Mucosa of descending colon (tissue), 3 donors: ENCODE measurements around the gene EDDM13. TPM values are rescaled to one million over a fixed set of nuclear protein-coding genes. Genes with fewer than 3 reads are reported as not detected.

Source experiments
- ATAC-seq: fragments of 200-7000 bp; cut with Tn5 transposase; one replicate; pipeline ENCODE4 v1.9.1; 2020; ENCODE audit warnings: mild to moderate bottlenecking, moderate library complexity
- DNase-seq, 3 donors: peaks; one replicate each; pipeline ENCODE4 v3.0.0-alpha.2; 2020
- H3K36me3 ChIP-seq: fragments of 200-600 bp; one replicate; pipeline ENCODE4 v1.8.0; 2021; ENCODE audit warnings: low read depth, mild to moderate bottlenecking
- H3K4me1 ChIP-seq: fragments of 200-600 bp; one replicate; pipeline ENCODE4 v1.8.0; 2021; ENCODE audit warnings: low read depth, mild to moderate bottlenecking
- H3K4me3 ChIP-seq: fragments of 200-600 bp; one replicate; pipeline ENCODE4 v1.8.0; 2021; ENCODE audit warnings: mild to moderate bottlenecking
- H3K9me3 ChIP-seq: fragments of 200-600 bp; one replicate; pipeline ENCODE4 v1.8.0; 2021; ENCODE audit warnings: mild to moderate bottlenecking
- intact Hi-C, 2 donors: fragments of 100-400 bp; cut with DNase I in 1 of 2; cut with micrococcal nuclease in 1 of 2; formaldehyde crosslinking; loops; one replicate each; pipeline versions ENCODE4 v1.11.0 to v1.11.1; 2022; cut with DNase I, micrococcal nuclease
- total RNA-seq, 3 donors: library from RNA; stranded (reverse); fragmentation: NEBNext Ultra II Directional in 2 of 3; extraction: Animal tissue kit (Norgen Biotek cat#: 25700) in 2 of 3; gene quantifications; one replicate each; pipeline versions ENCODE4 v1.2.1 to v1.2.4, GENCODE V29; 2021 to 2023
- TF ChIP-seq, protein P1 (sequence below): fragments of 200-600 bp; IDR thresholded peaks from one replicate; pipeline ENCODE4 v1.8.0; 2022; ENCODE audit warnings: antibody characterized with exemption, mild to moderate bottlenecking
- donor health status: DM: no; HTN: no; CAD: no; lungs with moderate emphysema.
- donor health status: DM: no; HTN: no; CAD: no.
- donor health status: DM: no; HTN: yes; CAD: no.

EDDM13 gene
- total RNA-seq, 3 donors from 2014 or later = not detected

DNA sequence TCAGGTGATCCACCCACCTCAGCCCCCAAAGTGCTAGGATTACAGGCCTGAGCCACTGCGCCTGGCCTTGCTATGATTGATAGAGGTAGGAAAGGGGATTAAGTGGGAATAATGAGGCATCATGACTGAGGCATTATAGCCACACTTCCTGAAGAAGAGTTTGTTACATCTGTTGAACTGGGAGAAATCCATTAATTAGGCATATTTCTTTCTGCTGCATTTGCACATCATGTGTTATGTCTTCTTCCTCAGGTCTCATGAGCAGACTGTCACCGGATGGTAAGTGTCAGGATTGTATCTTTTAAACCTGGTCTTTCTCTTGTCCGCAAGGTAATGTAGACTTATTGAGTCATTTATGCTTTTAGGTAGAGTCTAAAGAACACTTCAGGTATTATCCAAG lies 12.2 kb downstream of the EDDM13 start:
- H3K4me1 ChIP-seq = no peaks in the 10 kb centered on the region
- no peak for ATAC-seq
- TF ChIP-seq, protein P1, sequence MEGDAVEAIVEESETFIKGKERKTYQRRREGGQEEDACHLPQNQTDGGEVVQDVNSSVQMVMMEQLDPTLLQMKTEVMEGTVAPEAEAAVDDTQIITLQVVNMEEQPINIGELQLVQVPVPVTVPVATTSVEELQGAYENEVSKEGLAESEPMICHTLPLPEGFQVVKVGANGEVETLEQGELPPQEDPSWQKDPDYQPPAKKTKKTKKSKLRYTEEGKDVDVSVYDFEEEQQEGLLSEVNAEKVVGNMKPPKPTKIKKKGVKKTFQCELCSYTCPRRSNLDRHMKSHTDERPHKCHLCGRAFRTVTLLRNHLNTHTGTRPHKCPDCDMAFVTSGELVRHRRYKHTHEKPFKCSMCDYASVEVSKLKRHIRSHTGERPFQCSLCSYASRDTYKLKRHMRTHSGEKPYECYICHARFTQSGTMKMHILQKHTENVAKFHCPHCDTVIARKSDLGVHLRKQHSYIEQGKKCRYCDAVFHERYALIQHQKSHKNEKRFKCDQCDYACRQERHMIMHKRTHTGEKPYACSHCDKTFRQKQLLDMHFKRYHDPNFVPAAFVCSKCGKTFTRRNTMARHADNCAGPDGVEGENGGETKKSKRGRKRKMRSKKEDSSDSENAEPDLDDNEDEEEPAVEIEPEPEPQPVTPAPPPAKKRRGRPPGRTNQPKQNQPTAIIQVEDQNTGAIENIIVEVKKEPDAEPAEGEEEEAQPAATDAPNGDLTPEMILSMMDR = no peak
- H3K36me3 ChIP-seq = no peaks in the 10 kb centered on the region
- no peak for DNase-seq
- intact Hi-C loops = no loop called here
- H3K4me3 ChIP-seq = no peak overlapping the region
- H3K9me3 ChIP-seq = no peaks in the 10 kb centered on the region

DNA sequence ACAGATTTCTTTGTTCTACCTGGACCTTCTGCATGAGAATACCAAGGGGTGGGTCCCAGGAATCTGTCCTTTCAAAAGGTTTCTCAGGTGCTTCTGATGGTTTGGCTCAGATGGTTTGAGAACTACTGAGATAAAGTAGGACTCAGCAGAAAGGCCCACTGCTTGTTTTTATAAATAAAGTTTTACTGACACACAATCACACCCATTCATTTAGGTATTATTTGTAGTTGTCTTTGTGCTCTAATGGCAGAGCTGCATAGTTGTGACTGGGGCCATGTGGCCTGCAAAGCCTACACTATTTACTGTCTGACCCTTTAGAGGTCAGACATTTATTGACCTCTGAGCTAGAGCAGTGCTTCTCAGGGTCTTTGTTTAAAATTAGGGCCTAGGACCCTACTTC lies 17.6 kb downstream of the EDDM13 start:
- H3K4me1 ChIP-seq = no peaks in the 10 kb centered on the region
- intact Hi-C loops = no loop called here
- H3K9me3 ChIP-seq = no peaks in the 10 kb centered on the region
- H3K36me3 ChIP-seq = no peaks in the 10 kb centered on the region
- TF ChIP-seq, protein P1 = no peak
- ATAC-seq (no peak), DNase-seq (no peak)
- H3K4me3 ChIP-seq = no peak overlapping the region

GRCh38 chr19:56291867-56292266 lies 19.3 kb downstream of the EDDM13 start:
- Histone ChIP-seq H3K9me3 (no peaks in the 10 kb centered on the region), H3K4me3 (no peak overlapping the region), H3K4me1 (no peaks in the 10 kb centered on the region), H3K36me3 (no peaks in the 10 kb centered on the region)
- TF ChIP-seq, protein P1 = no peak
- intact Hi-C loops = no loop called here
- no peak for DNase-seq
- no peak for ATAC-seq

DNA sequence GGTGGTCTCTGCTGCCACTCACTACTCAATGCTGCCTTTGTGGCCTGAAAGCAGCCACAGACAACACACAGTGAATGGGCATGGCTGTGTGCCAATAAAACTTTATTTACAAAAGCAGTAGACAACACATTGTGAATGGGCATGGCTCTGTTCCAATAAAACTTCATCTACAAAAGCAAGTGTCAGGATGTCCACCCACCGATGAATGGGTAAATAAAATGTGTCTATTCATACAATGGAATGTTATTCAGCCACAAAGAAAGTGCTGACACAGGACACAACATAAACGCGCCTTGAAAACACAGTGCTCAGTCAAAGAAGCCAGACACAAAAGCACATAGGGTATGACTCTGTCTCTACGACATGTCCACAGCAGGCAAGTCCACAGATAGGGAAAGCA lies 22.0 kb downstream of the EDDM13 start:
- Histone ChIP-seq H3K9me3 (no peaks in the 10 kb centered on the region), H3K36me3 (no peaks in the 10 kb centered on the region), H3K4me1 (no peaks in the 10 kb centered on the region), H3K4me3 (no peak overlapping the region)
- intact Hi-C loops = no loop called here
- DNase-seq = no peak
- ATAC-seq = no peak
- TF ChIP-seq, protein P1 = no peak

DNA sequence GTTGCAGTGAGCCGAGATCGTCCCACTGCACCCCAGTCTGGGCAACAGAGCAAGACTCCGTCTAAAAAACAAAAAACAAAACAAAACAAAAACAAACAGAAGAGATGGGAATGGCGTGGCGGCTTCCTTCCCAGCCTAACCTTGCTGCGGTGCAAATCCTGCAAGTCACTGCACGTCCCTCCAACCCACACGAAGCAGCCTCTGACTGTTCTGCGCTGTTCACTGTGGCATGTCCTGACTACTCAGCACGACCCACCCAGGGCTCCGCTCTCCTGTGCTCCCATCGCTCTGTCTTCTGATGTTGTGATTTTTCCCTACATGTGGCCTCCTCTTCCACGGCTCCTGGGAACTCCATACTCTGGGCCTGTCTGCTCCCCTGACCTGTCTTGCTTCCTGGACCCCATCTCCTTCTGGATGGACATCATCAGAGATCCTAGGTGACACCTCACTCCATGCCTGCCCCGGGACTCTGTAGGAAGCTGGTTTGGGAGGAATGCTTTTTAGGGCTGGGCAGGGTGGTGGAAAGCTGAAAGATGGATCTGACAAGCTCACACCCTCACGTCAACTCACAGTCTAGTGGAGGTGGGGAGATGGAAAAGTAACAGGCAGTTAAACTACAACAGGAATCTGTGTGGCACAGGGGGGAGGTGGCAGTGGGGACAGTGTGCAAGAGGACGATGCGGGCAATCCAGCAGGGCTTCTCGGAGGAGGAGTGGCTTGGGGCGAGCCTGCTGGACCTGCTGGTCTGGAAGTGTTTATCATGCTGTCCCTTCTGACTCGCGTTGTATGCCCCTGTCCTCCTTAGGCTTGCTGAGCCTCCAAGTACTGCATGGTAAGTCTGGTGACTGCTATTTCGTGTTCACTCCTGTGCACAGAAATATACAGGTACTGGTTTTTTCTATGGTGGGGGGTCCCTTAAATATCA lies 23.2 kb downstream of the EDDM13 start:
- intact Hi-C loops = no loop called here
- TF ChIP-seq, protein P1 = no peak
- no peaks in the 10 kb centered on the region for H3K9me3 ChIP-seq
- DNase-seq (no peak), ATAC-seq (no peak)
- no peaks in the 10 kb centered on the region for H3K36me3 ChIP-seq
- H3K4me3 ChIP-seq = no peak overlapping the region
- no peaks in the 10 kb centered on the region for H3K4me1 ChIP-seq
